ENCODE data around the gene ATG12.
A peak's percentile ranks its signal among the peaks of the same experiment; 100 is the strongest.
"Not testable (repeated sequence)": the region's sequence is repeated elsewhere in the genome, so short reads cannot be mapped to it uniquely, and the experiment has no call there.

Gene ATG12

DNA sequence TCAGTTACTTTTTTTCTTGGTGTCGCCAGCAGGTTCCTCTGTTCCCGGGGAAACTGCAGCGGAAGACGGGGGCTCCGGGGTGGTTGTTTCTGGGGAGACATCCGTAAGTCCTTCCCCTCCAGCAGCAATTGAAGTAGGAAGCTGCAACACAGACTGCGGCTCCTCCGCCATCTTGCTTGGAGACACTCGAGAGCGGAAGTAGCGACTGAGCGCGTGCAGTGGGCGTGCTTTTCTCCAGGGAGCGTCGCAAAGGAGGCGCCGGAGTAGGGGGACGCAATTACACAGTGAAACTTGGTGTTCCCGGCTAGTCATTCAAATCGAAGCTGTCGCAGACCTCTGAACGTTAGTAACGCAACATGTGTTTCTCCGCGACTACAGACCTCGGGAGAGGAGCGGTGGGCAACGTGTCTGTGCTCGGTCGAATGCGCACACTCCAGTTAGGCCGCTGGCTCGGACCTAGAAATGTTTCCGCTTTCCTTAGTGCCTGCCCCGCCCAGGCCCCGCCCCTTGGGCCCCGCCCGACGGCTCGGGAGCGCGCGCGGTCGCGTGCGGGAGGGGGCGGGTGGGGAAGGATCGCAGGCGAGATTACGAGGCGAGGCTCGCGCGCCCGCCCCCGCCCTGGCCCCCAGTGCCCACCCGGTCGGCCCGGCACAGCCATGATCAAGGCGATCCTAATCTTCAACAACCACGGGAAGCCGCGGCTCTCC, at the start of gene ATG12, which contains the start of gene AP3S1:
Gene ATG12 (minus strand): TSS at position 184 of the 707 bp plus-strand sequence. CDS start 13 bp downstream, at position 171.
Gene AP3S1 (plus strand): TSS at position 554 of the 707 bp plus-strand sequence. CDS start 103 bp downstream, at position 657.
- H3K9me3 ChIP-seq (ENCODE audit: control insufficient read depth, insufficient read depth, low read length), result no peaks in the 10 kb centered on the region
- H3K27me3 ChIP-seq (ENCODE audit: control insufficient read depth, insufficient read depth, low read length), result no peaks in the 10 kb centered on the region
- no CpG with 5 or more reads among the region's 65 CpGs for WGBS (ENCODE audit: insufficient coverage, insufficient read length)
- no peak within 1 kb of the TSS for H3K27ac ChIP-seq (ENCODE audit: low read length)
- H3K4me3 ChIP-seq (ENCODE audit: low read length), result peak within 1 kb of the TSS; percentile 88
- peak; percentile 81 for DNase-seq (ENCODE audit: low read depth, low spot score)
- H3K4me1 ChIP-seq (ENCODE audit: control insufficient read depth, insufficient read depth, low read length), result peaks cover 3% of the 10 kb centered on the region; the same call in 1 of the 2 replicates
- no peaks in the 10 kb centered on the region for H3K36me3 ChIP-seq (ENCODE audit: control insufficient read depth, insufficient read depth, low read length)

DNA sequence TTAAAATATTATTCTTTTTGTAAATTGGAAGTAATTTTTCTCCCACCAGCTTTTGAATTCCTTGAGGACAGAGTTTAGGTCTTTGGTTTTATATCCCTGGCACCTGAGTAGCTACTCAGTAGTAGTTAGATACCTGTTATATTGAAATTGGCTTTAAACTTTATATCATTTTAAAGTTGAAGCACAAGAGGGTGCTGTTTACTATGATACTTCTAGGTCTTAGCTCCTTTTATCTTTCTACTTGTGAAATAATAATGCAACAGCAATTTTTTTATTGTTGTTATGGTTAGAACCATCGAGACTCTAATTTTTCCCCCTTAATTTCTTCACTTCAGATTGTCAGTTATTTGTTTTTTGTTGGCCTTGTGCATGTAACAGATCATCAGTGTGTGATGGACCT, 46.7 kb upstream of the ATG12 start:
- DNase-seq (ENCODE audit: low read depth, low spot score), result no peak
- no peaks in the 10 kb centered on the region for H3K4me1 ChIP-seq (ENCODE audit: control insufficient read depth, insufficient read depth, low read length)
- H3K27ac ChIP-seq (ENCODE audit: low read length), result no peak overlapping the region

DNA sequence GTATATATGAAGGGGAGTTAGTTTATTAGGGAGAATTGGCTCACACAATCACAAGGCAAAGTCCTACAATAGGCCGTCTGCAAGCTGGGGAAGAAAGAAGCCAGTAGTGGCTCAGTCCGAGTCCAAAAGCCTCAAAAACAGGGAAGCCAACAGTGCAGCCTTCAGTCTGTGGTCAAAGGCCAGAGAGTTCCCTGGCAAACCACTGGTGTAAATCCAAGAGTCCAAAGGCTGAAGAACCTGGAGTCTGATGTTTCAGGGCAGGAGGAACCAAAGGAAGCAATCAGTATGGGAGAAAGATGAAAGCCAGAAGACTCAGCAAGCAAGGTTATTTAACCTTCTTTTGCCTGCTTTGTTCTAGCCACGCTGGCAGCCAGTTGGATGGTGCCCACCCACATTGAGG, 43.8 kb upstream of the ATG12 start:
- not testable (repeated sequence) for DNase-seq (ENCODE audit: low read depth, low spot score); H3K4me1 ChIP-seq (ENCODE audit: control insufficient read depth, insufficient read depth, low read length); H3K9me3 ChIP-seq (ENCODE audit: control insufficient read depth, insufficient read depth, low read length); H3K36me3 ChIP-seq (ENCODE audit: control insufficient read depth, insufficient read depth, low read length); H3K27ac ChIP-seq (ENCODE audit: low read length); H3K4me3 ChIP-seq (ENCODE audit: low read length); H3K27me3 ChIP-seq (ENCODE audit: control insufficient read depth, insufficient read depth, low read length)
- WGBS (ENCODE audit: insufficient coverage, insufficient read length), result no CpG with 5 or more reads among the region's 3 CpGs

More for the DNA sequence above, 46.7 kb upstream of the ATG12 start:
- no peaks in the 10 kb centered on the region for H3K27me3 ChIP-seq (ENCODE audit: control insufficient read depth, insufficient read depth, low read length)
- no peak overlapping the region for H3K4me3 ChIP-seq (ENCODE audit: low read length)
- no CpG with 5 or more reads among the region's 1 CpG for WGBS (ENCODE audit: insufficient coverage, insufficient read length)
- H3K36me3 ChIP-seq (ENCODE audit: control insufficient read depth, insufficient read depth, low read length), result no peaks in the 10 kb centered on the region
- H3K9me3 ChIP-seq (ENCODE audit: control insufficient read depth, insufficient read depth, low read length), result no peaks in the 10 kb centered on the region

DNA sequence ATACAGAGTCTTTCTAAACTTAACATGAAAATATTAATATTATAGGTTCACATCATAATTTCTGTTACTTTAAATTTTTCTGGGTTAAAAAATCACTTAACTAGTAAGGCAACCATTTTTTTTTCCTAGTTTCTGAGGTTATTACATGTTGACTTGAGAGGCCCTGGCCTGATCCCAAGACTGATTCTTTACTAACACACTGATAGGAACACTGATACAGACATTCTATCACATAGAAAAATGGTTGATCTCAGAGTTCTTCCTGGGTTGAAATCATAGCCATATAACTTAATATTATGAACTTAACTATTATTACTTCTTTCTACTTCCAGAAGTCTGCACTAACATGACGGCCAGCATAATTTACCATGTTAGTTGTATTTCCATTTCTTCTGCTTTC, 43.3 kb upstream of the ATG12 start:
- Histone ChIP-seq H3K36me3 (ENCODE audit: control insufficient read depth, insufficient read depth, low read length) (no peaks in the 10 kb centered on the region), H3K27me3 (ENCODE audit: control insufficient read depth, insufficient read depth, low read length) (no peaks in the 10 kb centered on the region), H3K27ac (ENCODE audit: low read length) (no peak overlapping the region), H3K4me1 (ENCODE audit: control insufficient read depth, insufficient read depth, low read length) (no peaks in the 10 kb centered on the region), H3K4me3 (ENCODE audit: low read length) (no peak overlapping the region), H3K9me3 (ENCODE audit: control insufficient read depth, insufficient read depth, low read length) (no peaks in the 10 kb centered on the region)
- no CpG with 5 or more reads among the region's 1 CpG for WGBS (ENCODE audit: insufficient coverage, insufficient read length)
- DNase-seq (ENCODE audit: low read depth, low spot score), result no peak

DNA sequence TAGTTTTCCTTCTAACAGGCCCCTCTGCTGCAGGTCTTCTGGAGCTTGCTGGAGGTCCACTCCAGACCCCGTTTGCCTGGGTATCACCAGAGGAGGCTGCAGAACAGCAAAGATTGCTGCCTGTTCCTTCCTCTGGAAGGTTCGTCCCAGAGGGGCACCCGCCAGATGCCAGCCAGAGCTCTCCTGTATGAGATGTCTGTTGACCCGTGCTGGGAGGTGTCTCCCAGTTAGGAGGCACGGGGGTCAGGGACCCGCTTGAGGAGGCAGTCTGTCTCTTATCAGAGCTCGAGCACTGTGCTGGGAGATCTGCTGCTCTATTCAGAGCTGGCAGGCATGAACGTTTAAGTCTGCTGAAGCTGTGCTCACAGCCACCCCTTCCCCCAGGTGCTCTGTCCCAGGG, 41.1 kb upstream of the ATG12 start:
- H3K4me3 ChIP-seq (ENCODE audit: low read length); H3K36me3 ChIP-seq (ENCODE audit: control insufficient read depth, insufficient read depth, low read length); H3K27ac ChIP-seq (ENCODE audit: low read length); H3K27me3 ChIP-seq (ENCODE audit: control insufficient read depth, insufficient read depth, low read length); H3K9me3 ChIP-seq (ENCODE audit: control insufficient read depth, insufficient read depth, low read length); DNase-seq (ENCODE audit: low read depth, low spot score); H3K4me1 ChIP-seq (ENCODE audit: control insufficient read depth, insufficient read depth, low read length): not testable (repeated sequence)
- WGBS (ENCODE audit: insufficient coverage, insufficient read length), result no CpG with 5 or more reads among the region's 8 CpGs

DNA sequence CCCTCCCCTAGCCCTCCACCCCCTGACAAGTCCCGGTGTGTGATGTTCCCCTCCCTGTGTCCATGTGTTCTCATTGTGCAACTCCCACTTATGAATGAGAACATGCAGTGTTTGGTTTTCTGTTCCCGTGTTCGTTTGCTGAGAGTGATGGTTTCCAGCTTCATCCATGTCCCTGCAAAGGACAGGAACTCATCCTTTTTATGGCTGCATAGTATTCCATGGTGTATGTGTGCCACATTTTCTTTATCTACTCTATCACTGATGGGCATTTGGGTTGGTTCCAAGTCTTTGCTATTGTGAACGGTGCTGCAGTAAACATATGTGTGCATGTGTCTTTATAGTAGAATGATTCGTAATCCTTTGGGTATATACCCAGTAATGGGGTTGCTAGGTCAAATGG, 36.0 kb upstream of the ATG12 start:
- H3K27me3 ChIP-seq (ENCODE audit: control insufficient read depth, insufficient read depth, low read length); H3K4me1 ChIP-seq (ENCODE audit: control insufficient read depth, insufficient read depth, low read length); DNase-seq (ENCODE audit: low read depth, low spot score); H3K36me3 ChIP-seq (ENCODE audit: control insufficient read depth, insufficient read depth, low read length); H3K9me3 ChIP-seq (ENCODE audit: control insufficient read depth, insufficient read depth, low read length); H3K27ac ChIP-seq (ENCODE audit: low read length); H3K4me3 ChIP-seq (ENCODE audit: low read length): not testable (repeated sequence)
- WGBS (ENCODE audit: insufficient coverage, insufficient read length), result no CpG with 5 or more reads among the region's 5 CpGs

DNA sequence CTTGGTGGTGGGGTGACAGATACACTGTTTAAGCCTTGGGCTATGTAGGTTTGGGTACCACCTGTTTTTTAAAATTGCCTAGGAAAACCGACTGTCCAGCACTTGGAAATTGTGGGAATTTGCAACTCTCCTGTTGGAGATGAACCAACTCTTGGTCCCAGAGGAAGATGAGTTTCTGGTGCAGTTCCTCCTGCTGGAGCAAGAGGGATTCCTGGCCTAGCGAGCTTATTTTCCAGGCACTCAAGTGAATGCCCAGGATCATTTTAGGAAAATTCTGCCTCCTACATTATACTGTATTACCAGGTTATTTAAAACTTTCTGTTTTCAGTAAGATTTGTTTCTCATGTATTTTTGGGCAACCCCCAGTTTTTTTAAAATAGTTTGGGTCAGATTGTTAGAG, 34.1 kb upstream of the ATG12 start:
- H3K36me3 ChIP-seq (ENCODE audit: control insufficient read depth, insufficient read depth, low read length), result no peaks in the 10 kb centered on the region
- no peak overlapping the region for H3K27ac ChIP-seq (ENCODE audit: low read length)
- WGBS (ENCODE audit: insufficient coverage, insufficient read length), result no CpG with 5 or more reads among the region's 2 CpGs
- H3K27me3 ChIP-seq (ENCODE audit: control insufficient read depth, insufficient read depth, low read length), result no peaks in the 10 kb centered on the region
- H3K4me1 ChIP-seq (ENCODE audit: control insufficient read depth, insufficient read depth, low read length), result no peaks in the 10 kb centered on the region
- DNase-seq (ENCODE audit: low read depth, low spot score), result no peak
- H3K9me3 ChIP-seq (ENCODE audit: control insufficient read depth, insufficient read depth, low read length), result no peaks in the 10 kb centered on the region
- H3K4me3 ChIP-seq (ENCODE audit: low read length), result no peak overlapping the region

DNA sequence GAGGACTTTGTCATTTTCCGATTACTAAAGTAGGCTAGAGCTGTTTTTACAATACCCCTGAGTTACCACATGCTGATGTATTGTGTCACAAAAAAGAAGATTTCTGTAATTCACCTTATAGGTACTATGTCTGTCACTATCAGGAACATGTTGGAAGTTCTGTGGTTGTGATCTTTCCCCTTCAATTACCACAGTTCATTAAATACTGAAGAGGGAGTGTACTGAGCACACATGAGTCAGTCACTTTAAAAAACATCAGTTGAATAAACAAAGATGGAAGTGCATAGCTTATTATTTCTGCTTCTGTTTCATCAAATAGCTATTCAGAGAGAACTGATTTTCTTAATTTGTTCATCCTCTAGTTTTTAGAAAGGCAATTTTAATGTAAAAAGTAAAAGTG, 32.0 kb upstream of the ATG12 start:
- DNase-seq (ENCODE audit: low read depth, low spot score), result no peak
- Histone ChIP-seq H3K9me3 (ENCODE audit: control insufficient read depth, insufficient read depth, low read length) (no peaks in the 10 kb centered on the region), H3K36me3 (ENCODE audit: control insufficient read depth, insufficient read depth, low read length) (no peaks in the 10 kb centered on the region), H3K4me3 (ENCODE audit: low read length) (no peak overlapping the region), H3K27ac (ENCODE audit: low read length) (no peak overlapping the region), H3K27me3 (ENCODE audit: control insufficient read depth, insufficient read depth, low read length) (no peaks in the 10 kb centered on the region), H3K4me1 (ENCODE audit: control insufficient read depth, insufficient read depth, low read length) (no peaks in the 10 kb centered on the region)
- no CpG with 5 or more reads among the region's 1 CpG for WGBS (ENCODE audit: insufficient coverage, insufficient read length)

DNA sequence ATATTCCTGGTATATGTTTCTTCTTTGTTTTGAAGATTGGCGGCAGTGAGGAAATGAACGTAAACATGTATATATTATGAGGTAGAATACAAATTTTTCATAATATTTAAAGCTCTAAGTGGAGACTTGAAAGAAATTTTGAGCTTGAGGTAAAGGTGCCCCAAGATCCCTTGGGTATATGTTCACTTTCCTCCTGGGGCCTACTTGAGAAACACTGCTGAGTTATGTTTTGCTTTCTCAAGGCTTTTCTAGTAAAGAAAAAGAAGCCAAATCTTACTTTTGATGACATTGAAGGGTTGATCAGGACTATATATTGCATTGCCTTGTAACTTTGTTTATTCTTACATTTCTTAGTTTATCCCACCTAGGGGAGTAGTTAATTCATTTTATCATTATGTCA, 31.1 kb upstream of the ATG12 start:
- no peaks in the 10 kb centered on the region for H3K9me3 ChIP-seq (ENCODE audit: control insufficient read depth, insufficient read depth, low read length)
- no peaks in the 10 kb centered on the region for H3K27me3 ChIP-seq (ENCODE audit: control insufficient read depth, insufficient read depth, low read length)
- H3K27ac ChIP-seq (ENCODE audit: low read length), result no peak overlapping the region
- H3K4me3 ChIP-seq (ENCODE audit: low read length), result no peak overlapping the region
- no peaks in the 10 kb centered on the region for H3K4me1 ChIP-seq (ENCODE audit: control insufficient read depth, insufficient read depth, low read length)
- WGBS (ENCODE audit: insufficient coverage, insufficient read length), result no CpG with 5 or more reads among the region's 2 CpGs
- DNase-seq (ENCODE audit: low read depth, low spot score), result no peak
- H3K36me3 ChIP-seq (ENCODE audit: control insufficient read depth, insufficient read depth, low read length), result no peaks in the 10 kb centered on the region

DNA sequence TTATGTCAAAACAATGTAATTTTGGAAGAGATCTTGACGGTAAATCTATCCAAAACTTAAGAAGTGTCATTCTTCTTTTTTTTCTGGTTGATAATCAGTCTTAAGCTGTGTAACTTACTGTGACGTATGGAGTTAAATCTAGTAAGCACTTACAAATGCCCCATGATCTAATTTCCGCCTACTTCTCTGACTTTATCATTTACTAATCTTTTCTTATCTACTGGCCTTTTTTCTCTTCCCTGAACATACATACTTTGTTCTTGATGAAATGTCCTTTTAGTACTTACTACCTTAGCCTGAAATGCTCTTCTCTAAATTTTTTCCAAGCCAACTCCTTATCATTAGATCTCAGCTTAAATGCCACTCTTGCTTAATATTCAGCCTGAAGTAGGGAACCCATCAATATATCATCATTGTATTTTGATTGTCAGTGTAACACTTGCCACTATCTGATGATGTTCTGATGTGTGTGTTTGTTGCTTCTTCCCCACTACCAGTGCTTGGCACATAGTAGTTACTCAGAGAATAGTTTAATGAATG, 28.0 kb upstream of the ATG12 start:
- no peaks in the 10 kb centered on the region for H3K4me1 ChIP-seq (ENCODE audit: control insufficient read depth, insufficient read depth, low read length)
- no peak overlapping the region for H3K27ac ChIP-seq (ENCODE audit: low read length)
- H3K4me3 ChIP-seq (ENCODE audit: low read length), result no peak overlapping the region
- no peaks in the 10 kb centered on the region for H3K36me3 ChIP-seq (ENCODE audit: control insufficient read depth, insufficient read depth, low read length)
- H3K27me3 ChIP-seq (ENCODE audit: control insufficient read depth, insufficient read depth, low read length), result no peaks in the 10 kb centered on the region
- WGBS (ENCODE audit: insufficient coverage, insufficient read length), result no CpG with 5 or more reads among the region's 3 CpGs
- DNase-seq (ENCODE audit: low read depth, low spot score), result no peak
- H3K9me3 ChIP-seq (ENCODE audit: control insufficient read depth, insufficient read depth, low read length), result no peaks in the 10 kb centered on the region

DNA sequence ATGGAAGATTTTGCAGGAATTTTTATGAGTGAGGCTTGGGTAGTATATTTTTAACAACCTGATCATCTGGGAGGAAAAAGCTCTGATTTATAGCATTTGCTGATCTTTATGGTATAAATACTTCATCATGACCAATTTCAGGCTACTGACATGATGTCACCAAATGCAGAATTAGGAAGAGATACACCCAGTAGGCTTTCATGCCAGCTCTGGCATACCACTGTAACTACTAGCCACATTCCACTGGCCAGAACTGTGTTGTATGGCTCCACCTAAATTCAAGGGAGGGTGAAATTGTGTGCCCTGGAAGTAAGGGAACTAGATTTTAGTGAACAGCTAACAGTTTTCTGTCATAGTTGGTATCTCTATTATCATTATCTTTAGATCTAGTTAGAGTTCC, 18.0 kb upstream of the ATG12 start:
- Histone ChIP-seq H3K27ac (ENCODE audit: low read length) (no peak overlapping the region), H3K36me3 (ENCODE audit: control insufficient read depth, insufficient read depth, low read length) (no peaks in the 10 kb centered on the region), H3K4me3 (ENCODE audit: low read length) (no peak overlapping the region), H3K4me1 (ENCODE audit: control insufficient read depth, insufficient read depth, low read length) (no peaks in the 10 kb centered on the region), H3K27me3 (ENCODE audit: control insufficient read depth, insufficient read depth, low read length) (no peaks in the 10 kb centered on the region), H3K9me3 (ENCODE audit: control insufficient read depth, insufficient read depth, low read length) (no peaks in the 10 kb centered on the region)
- DNase-seq (ENCODE audit: low read depth, low spot score), result no peak

Measured in iPS DF 6.9 (cell line).